ENCODE data around the gene DMAC2. TPM values are rescaled to one million over a fixed set of nuclear protein-coding genes. Genes with fewer than 3 reads are reported as not detected.

The DMAC2 gene
- total and polyA plus RNA-seq, 2 of the 13 experiments (the other 11 are each of a cell fraction or from before 2014, with no cell fraction given), result 39.0 to 66.0 TPM

GRCh38 chr19:41397086-41398049 is 42.3 kb downstream of the DMAC2 start, which contains the start of the genes BCKDHA and EXOSC5 (continued):
- TF ChIP-seq CCDC6 (CRISPR knock-in tag; IDR thresholded peaks at IDR 0.05), result no peak
- TF ChIP-seq ZNF639 (CRISPR knock-in tag; conservative IDR thresholded peaks at IDR 0.05), result peak; percentile 45; the same call in 1 of the 2 replicates
- TF ChIP-seq ZNF746 (CRISPR knock-in tag; IDR thresholded peaks at IDR 0.05), result peak; percentile 56; the same call in 1 of the 2 replicates
- no peak for TF ChIP-seq MLXIP (CRISPR knock-in tag; IDR thresholded peaks at IDR 0.05; ENCODE audit: borderline replicate concordance)
- peak; percentile 60; the same call in 1 of the 2 replicates for TF ChIP-seq ZNF331 (CRISPR knock-in tag; IDR thresholded peaks at IDR 0.05)
- no peak for TF ChIP-seq KLF6 (CRISPR knock-in tag; IDR thresholded peaks at IDR 0.05)
- TF ChIP-seq HMGXB4 (CRISPR knock-in tag; IDR thresholded peaks at IDR 0.05; ENCODE audit: borderline replicate concordance in 1 of 2, low read depth in 1 of 2), result 0 out of 4 replicates have a peak, but pooled peaks of 1 of the 2 experiments have one; percentile 28
- TF ChIP-seq ZNF770 (CRISPR knock-in tag; IDR thresholded peaks at IDR 0.05), result no peak
- TF ChIP-seq, protein P1, sequence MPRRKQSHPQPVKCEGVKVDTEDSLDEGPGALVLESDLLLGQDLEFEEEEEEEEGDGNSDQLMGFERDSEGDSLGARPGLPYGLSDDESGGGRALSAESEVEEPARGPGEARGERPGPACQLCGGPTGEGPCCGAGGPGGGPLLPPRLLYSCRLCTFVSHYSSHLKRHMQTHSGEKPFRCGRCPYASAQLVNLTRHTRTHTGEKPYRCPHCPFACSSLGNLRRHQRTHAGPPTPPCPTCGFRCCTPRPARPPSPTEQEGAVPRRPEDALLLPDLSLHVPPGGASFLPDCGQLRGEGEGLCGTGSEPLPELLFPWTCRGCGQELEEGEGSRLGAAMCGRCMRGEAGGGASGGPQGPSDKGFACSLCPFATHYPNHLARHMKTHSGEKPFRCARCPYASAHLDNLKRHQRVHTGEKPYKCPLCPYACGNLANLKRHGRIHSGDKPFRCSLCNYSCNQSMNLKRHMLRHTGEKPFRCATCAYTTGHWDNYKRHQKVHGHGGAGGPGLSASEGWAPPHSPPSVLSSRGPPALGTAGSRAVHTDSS (CRISPR knock-in tag; conservative IDR thresholded peaks at IDR 0.05), result 0 out of 2 replicates have a peak, but pooled peaks have one; percentile 83
- TF ChIP-seq NFRKB (IDR thresholded peaks at IDR 0.05), result peak; percentile 63; the same call in 1 of the 2 replicates
- no peak for TF ChIP-seq TEAD2 (CRISPR knock-in tag; IDR thresholded peaks at IDR 0.05)
- TF ChIP-seq, protein P2, sequence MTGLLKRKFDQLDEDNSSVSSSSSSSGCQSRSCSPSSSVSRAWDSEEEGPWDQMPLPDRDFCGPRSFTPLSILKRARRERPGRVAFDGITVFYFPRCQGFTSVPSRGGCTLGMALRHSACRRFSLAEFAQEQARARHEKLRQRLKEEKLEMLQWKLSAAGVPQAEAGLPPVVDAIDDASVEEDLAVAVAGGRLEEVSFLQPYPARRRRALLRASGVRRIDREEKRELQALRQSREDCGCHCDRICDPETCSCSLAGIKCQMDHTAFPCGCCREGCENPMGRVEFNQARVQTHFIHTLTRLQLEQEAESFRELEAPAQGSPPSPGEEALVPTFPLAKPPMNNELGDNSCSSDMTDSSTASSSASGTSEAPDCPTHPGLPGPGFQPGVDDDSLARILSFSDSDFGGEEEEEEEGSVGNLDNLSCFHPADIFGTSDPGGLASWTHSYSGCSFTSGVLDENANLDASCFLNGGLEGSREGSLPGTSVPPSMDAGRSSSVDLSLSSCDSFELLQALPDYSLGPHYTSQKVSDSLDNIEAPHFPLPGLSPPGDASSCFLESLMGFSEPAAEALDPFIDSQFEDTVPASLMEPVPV (CRISPR knock-in tag; IDR thresholded peaks at IDR 0.05), result no peak

Data from HepG2 (cell line).